Measurements from ENCODE around the gene DIAPH3. TPM values are rescaled to one million over a fixed set of nuclear protein-coding genes. Genes with fewer than 3 reads are reported as not detected.

Gene DIAPH3
- polyA plus RNA-seq, 2 of the 4 experiments (the other 2 are of a cell fraction), result 10.8 to 13.6 TPM

DNA sequence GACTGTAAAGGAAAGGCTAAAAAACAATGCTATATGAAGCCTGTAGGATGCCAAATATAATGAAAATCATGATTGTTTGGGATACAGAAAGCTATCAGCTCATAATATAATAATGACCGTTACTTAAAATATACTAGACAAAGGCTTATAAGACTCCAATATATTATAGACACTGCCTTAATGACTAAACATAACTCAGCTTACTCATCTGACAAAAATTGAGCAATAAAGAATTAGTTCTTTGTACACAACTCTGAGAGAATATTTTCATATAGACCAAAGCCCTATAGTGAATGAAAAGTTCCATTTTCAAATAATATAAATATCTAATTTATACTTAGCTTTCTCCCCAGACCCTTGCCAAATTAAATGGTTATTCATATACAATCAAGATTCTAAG is 283.3 kb downstream of the DIAPH3 start:
- CTCF ChIA-PET, result no interaction called here
- no peak for DNase-seq (ENCODE audit: low read depth in 1 of 2, low spot score in 1 of 2)
- no peak for FAIRE-seq
- POLR2A ChIA-PET, result no interaction called here
- H3K4me2 ChIP-seq, result no peak overlapping the region
- H3K27ac ChIP-seq, result no peak overlapping the region
- no peaks in the 10 kb centered on the region for H3K4me1 ChIP-seq
- TF ChIP-seq, protein P1, sequence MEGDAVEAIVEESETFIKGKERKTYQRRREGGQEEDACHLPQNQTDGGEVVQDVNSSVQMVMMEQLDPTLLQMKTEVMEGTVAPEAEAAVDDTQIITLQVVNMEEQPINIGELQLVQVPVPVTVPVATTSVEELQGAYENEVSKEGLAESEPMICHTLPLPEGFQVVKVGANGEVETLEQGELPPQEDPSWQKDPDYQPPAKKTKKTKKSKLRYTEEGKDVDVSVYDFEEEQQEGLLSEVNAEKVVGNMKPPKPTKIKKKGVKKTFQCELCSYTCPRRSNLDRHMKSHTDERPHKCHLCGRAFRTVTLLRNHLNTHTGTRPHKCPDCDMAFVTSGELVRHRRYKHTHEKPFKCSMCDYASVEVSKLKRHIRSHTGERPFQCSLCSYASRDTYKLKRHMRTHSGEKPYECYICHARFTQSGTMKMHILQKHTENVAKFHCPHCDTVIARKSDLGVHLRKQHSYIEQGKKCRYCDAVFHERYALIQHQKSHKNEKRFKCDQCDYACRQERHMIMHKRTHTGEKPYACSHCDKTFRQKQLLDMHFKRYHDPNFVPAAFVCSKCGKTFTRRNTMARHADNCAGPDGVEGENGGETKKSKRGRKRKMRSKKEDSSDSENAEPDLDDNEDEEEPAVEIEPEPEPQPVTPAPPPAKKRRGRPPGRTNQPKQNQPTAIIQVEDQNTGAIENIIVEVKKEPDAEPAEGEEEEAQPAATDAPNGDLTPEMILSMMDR (IDR thresholded peaks at IDR 0.05), result no peak
- TF ChIP-seq, protein P2, sequence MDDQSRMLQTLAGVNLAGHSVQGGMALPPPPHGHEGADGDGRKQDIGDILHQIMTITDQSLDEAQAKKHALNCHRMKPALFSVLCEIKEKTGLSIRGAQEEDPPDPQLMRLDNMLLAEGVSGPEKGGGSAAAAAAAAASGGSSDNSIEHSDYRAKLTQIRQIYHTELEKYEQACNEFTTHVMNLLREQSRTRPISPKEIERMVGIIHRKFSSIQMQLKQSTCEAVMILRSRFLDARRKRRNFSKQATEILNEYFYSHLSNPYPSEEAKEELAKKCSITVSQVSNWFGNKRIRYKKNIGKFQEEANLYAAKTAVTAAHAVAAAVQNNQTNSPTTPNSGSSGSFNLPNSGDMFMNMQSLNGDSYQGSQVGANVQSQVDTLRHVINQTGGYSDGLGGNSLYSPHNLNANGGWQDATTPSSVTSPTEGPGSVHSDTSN (IDR thresholded peaks at IDR 0.05), result no peak
- TF ChIP-seq CBX2 (IDR thresholded peaks at IDR 0.05; ENCODE audit: borderline replicate concordance, low read depth) (no peak), HEYL (CRISPR knock-in tag; IDR thresholded peaks at IDR 0.05) (no peak), MYC (IDR thresholded peaks at IDR 0.05; ENCODE audit: borderline replicate concordance, low read length) (no peak), ZC3H11A (IDR thresholded peaks at IDR 0.05) (no peak), HOXB13 (CRISPR knock-in tag; IDR thresholded peaks at IDR 0.05; ENCODE audit: low read depth) (no peak), RNF2 (IDR thresholded peaks at IDR 0.05; ENCODE audit: borderline replicate concordance, low read depth) (no peak), EHF (CRISPR knock-in tag; IDR thresholded peaks at IDR 0.05) (no peak)
- TF ChIP-seq, protein P3, sequence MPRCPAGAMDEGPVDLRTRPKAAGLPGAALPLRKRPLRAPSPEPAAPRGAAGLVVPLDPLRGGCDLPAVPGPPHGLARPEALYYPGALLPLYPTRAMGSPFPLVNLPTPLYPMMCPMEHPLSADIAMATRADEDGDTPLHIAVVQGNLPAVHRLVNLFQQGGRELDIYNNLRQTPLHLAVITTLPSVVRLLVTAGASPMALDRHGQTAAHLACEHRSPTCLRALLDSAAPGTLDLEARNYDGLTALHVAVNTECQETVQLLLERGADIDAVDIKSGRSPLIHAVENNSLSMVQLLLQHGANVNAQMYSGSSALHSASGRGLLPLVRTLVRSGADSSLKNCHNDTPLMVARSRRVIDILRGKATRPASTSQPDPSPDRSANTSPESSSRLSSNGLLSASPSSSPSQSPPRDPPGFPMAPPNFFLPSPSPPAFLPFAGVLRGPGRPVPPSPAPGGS (IDR thresholded peaks at IDR 0.05), result no peak
- no peaks in the 10 kb centered on the region for H3K9me3 ChIP-seq
- 93% methylated on average over 1 of the region's 1 CpG for WGBS (ENCODE audit: missing lambda C conversion rate)
- ATAC-seq, result no peak
- no peak overlapping the region for H3K4me3 ChIP-seq

DNA sequence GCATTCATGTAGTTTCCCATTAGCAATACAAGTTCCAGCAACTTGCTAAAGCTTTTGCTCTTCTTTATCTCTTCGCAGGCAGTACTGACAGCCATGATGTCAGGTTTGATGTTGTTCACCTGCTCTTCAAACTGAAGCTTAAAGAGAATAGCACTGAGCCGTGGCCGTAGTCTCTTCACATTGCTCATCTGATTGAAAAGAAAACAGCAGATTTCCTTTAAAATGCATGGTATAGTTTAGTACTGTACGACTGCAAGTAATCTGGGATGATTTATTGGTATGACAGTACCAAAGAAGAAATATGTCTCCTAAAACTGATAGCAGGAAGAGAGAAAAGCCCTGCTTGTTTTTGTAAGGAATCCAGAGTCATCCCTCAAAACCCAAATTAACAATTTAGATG is 284.4 kb downstream of the DIAPH3 start:
- POLR2A ChIA-PET, result no interaction called here

More for the DNA sequence above, 284.4 kb downstream of the DIAPH3 start:
- Histone ChIP-seq H3K27ac (no peak overlapping the region), H3K4me1 (no peaks in the 10 kb centered on the region), H3K9me3 (no peaks in the 10 kb centered on the region), H3K4me2 (no peak overlapping the region), H3K4me3 (no peak overlapping the region)
- FAIRE-seq (no peak), ATAC-seq (no peak), DNase-seq (ENCODE audit: low read depth in 1 of 2, low spot score in 1 of 2) (no peak)
- CTCF ChIA-PET, result no interaction called here
- TF ChIP-seq CHD2 (IDR thresholded peaks at IDR 0.05; ENCODE audit: low read length, partially characterized antibody) (no peak), RFX5 (IDR thresholded peaks at IDR 0.05) (no peak), NFE2L2 (conservative IDR thresholded peaks at IDR 0.05; ENCODE audit: low read length) (no peak), CHD4 (IDR thresholded peaks at IDR 0.05; ENCODE audit: borderline replicate concordance) (no peak), TP53 (CRISPR knock-in tag; IDR thresholded peaks at IDR 0.05) (no peak), HDAC2 (IDR thresholded peaks at IDR 0.05) (no peak), PHF8 (IDR thresholded peaks at IDR 0.05; ENCODE audit: borderline replicate concordance, low read depth) (no peak), ESRRA (IDR thresholded peaks at IDR 0.05; ENCODE audit: borderline replicate concordance, low read length) (no peak)
- TF ChIP-seq, protein P4, sequence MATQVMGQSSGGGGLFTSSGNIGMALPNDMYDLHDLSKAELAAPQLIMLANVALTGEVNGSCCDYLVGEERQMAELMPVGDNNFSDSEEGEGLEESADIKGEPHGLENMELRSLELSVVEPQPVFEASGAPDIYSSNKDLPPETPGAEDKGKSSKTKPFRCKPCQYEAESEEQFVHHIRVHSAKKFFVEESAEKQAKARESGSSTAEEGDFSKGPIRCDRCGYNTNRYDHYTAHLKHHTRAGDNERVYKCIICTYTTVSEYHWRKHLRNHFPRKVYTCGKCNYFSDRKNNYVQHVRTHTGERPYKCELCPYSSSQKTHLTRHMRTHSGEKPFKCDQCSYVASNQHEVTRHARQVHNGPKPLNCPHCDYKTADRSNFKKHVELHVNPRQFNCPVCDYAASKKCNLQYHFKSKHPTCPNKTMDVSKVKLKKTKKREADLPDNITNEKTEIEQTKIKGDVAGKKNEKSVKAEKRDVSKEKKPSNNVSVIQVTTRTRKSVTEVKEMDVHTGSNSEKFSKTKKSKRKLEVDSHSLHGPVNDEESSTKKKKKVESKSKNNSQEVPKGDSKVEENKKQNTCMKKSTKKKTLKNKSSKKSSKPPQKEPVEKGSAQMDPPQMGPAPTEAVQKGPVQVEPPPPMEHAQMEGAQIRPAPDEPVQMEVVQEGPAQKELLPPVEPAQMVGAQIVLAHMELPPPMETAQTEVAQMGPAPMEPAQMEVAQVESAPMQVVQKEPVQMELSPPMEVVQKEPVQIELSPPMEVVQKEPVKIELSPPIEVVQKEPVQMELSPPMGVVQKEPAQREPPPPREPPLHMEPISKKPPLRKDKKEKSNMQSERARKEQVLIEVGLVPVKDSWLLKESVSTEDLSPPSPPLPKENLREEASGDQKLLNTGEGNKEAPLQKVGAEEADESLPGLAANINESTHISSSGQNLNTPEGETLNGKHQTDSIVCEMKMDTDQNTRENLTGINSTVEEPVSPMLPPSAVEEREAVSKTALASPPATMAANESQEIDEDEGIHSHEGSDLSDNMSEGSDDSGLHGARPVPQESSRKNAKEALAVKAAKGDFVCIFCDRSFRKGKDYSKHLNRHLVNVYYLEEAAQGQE (IDR thresholded peaks at IDR 0.05), result no peak
- TF ChIP-seq, protein P1 (IDR thresholded peaks at IDR 0.05), result no peak
- TF ChIP-seq, protein P3 (IDR thresholded peaks at IDR 0.05), result no peak
- TF ChIP-seq, protein P5, sequence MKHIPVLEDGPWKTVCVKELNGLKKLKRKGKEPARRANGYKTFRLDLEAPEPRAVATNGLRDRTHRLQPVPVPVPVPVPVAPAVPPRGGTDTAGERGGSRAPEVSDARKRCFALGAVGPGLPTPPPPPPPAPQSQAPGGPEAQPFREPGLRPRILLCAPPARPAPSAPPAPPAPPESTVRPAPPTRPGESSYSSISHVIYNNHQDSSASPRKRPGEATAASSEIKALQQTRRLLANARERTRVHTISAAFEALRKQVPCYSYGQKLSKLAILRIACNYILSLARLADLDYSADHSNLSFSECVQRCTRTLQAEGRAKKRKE (CRISPR knock-in tag; IDR thresholded peaks at IDR 0.05; ENCODE audit: low read depth), result no peak
- WGBS (ENCODE audit: missing lambda C conversion rate), result 92% methylated on average over 4 of the region's 4 CpGs
